Spleen (tissue), 7 donors: ENCODE data around the gene PCDH8.

Experiments
- CTCF ChIP-seq, 11 experiments: fragments of 200-600 bp in 7 of 11; fragments of 450-650 bp in 4 of 11; sonication (generic) in 4 of 11; IDR thresholded peaks in 8 of 11; conservative IDR thresholded peaks in 3 of 11; 1 replicate in 7 of 11; 2 replicates in 4 of 11; pipeline versions ENCODE4 v1.4.0 to v1.8.0; 2016 to 2021; ENCODE audit warnings: antibody characterized with exemption in 11 of 11, inconsistent platforms in 4 of 11, mild to moderate bottlenecking in 1 of 11
- POLR2A ChIP-seq, 3 donors: fragments of 450-650 bp; IDR thresholded peaks; one replicate each; pipeline ENCODE4 v1.5.1; 2017; ENCODE audit warnings: antibody characterized with exemption in 3 of 3, mild to moderate bottlenecking in 1 of 3
- POLR2AphosphoS5 ChIP-seq, 3 donors: sonication (generic); formaldehyde crosslinking; IDR thresholded peaks; one replicate each; pipeline ENCODE4 v1.5.1; 2017; ENCODE audit warnings: antibody characterized with exemption in 3 of 3
- donor health status: DM: no; HTN: no; CAD: no; lungs with moderate emphysema.
- donor health status: DM: no; HTN: no; CAD: no.
- donor health status: DM: no; HTN: no; CAD: no.

GRCh38 chr13:52812941-52813340 is 35.5 kb downstream of the PCDH8 start:
- TF ChIP-seq CTCF (IDR thresholded peaks at IDR 0.05 in 8 of 11, conservative IDR thresholded peaks at IDR 0.05 in 3 of 11) (no peak), POLR2A (IDR thresholded peaks at IDR 0.05) (no peak), POLR2AphosphoS5 (IDR thresholded peaks at IDR 0.05) (no peak)
